ENCODE results near the gene EIF2B2. TPM values are rescaled to one million over a fixed set of nuclear protein-coding genes. Genes with fewer than 3 reads are reported as not detected.
A peak's percentile ranks its signal among the peaks of the same experiment; 100 is the strongest.

Gene EIF2B2
- 10 to 100 TPM; 32.6 to 64.5 (median 57.4) TPM for polyA plus RNA-seq

GRCh38 chr14:75002392-75003249 is at the start of gene EIF2B2:
Gene EIF2B2 (plus strand): TSS chr14:75002921. CDS start chr14:75002991, 70 bp downstream.
- H3K9me3 Mint-ChIP-seq: peaks cover 0 to 3% (median 0%) of the 10 kb centered on the region in 6 donors
- H3K36me3 Mint-ChIP-seq: peaks cover 14 to 32% (median 21%) of the 10 kb centered on the region in 3 donors
- peak; percentile 100 for DNase-seq
- H3K27ac Mint-ChIP-seq: peak within 1 kb of the TSS; percentile 99 to 100 (median 100)
- H3K4me3 Mint-ChIP-seq: peak within 1 kb of the TSS; percentile 91 to 99 (median 97)
- peaks cover 11 to 13% (median 11%) of the 10 kb centered on the region in 3 donors for H3K27me3 Mint-ChIP-seq (ENCODE audit: low read depth in 3 of 3)
- H3K4me1 Mint-ChIP-seq: peaks cover 56 to 64% of the 10 kb centered on the region in 2 donors

GRCh38 chr14:74953686-74954085 is 49.0 kb upstream of the EIF2B2 start:
- Mint-ChIP-seq H3K9me3 (no peaks in the 10 kb centered on the region), H3K27ac (no peak overlapping the region), H3K4me3 (no peak overlapping the region), H3K36me3 (no peaks in the 10 kb centered on the region), H3K4me1 (peaks cover 6% of the 10 kb centered on the region in 2 donors), H3K27me3 (ENCODE audit: low read depth in 3 of 3) (peaks cover 0 to 9% (median 3%) of the 10 kb centered on the region in 3 donors)
- DNase-seq: no peak

GRCh38 chr14:74954232-74954946 is 48.3 kb upstream of the EIF2B2 start:
- H3K27me3 Mint-ChIP-seq (ENCODE audit: low read depth in 3 of 3): peaks cover 0 to 12% (median 3%) of the 10 kb centered on the region in 3 donors
- no peak for DNase-seq
- H3K4me3 Mint-ChIP-seq: no peak overlapping the region
- H3K4me1 Mint-ChIP-seq: peaks cover 6% of the 10 kb centered on the region in 2 donors
- no peak overlapping the region for H3K27ac Mint-ChIP-seq
- H3K36me3 Mint-ChIP-seq: no peaks in the 10 kb centered on the region
- no peaks in the 10 kb centered on the region for H3K9me3 Mint-ChIP-seq

- H3K36me3 Mint-ChIP-seq: no peaks in the 10 kb centered on the region
- no peak overlapping the region for H3K27ac Mint-ChIP-seq
- H3K4me3 Mint-ChIP-seq: peak overlapping the region in 4 of 5 donors; percentile 24 to 61 (median 30)
- no peaks in the 10 kb centered on the region for H3K9me3 Mint-ChIP-seq
- peaks cover 0 to 12% (median 3%) of the 10 kb centered on the region in 3 donors for H3K27me3 Mint-ChIP-seq (ENCODE audit: low read depth in 3 of 3)
- peaks cover 6% of the 10 kb centered on the region in 2 donors for H3K4me1 Mint-ChIP-seq
- no peak for DNase-seq
These were observed 47.8 kb upstream of the EIF2B2 start for GRCh38 chr14:74954947-74955228.

GRCh38 chr14:74955229-74956026 is 47.3 kb upstream of the EIF2B2 start, which contains the start of gene PGF:
Gene PGF (minus strand): TSS chr14:74955597. CDS start chr14:74955242, 355 bp downstream.
- peak; percentile 25 to 35 (median 32) for DNase-seq
- no peaks in the 10 kb centered on the region for H3K9me3 Mint-ChIP-seq
- no peaks in the 10 kb centered on the region for H3K36me3 Mint-ChIP-seq
- H3K27ac Mint-ChIP-seq: no peak within 1 kb of the TSS
- peaks cover 0 to 12% (median 3%) of the 10 kb centered on the region in 3 donors for H3K27me3 Mint-ChIP-seq (ENCODE audit: low read depth in 3 of 3)
- H3K4me1 Mint-ChIP-seq: peaks cover 6% of the 10 kb centered on the region in 2 donors
- H3K4me3 Mint-ChIP-seq: peak within 1 kb of the TSS; percentile 55 to 72 (median 61)

- no peak overlapping the region for H3K27ac Mint-ChIP-seq
- peaks cover 6% of the 10 kb centered on the region in 2 donors for H3K4me1 Mint-ChIP-seq
- no peak for DNase-seq
- H3K9me3 Mint-ChIP-seq: no peaks in the 10 kb centered on the region
- H3K36me3 Mint-ChIP-seq: no peaks in the 10 kb centered on the region
- peaks cover 0 to 12% (median 3%) of the 10 kb centered on the region in 3 donors for H3K27me3 Mint-ChIP-seq (ENCODE audit: low read depth in 3 of 3)
- peak overlapping the region; percentile 24 to 72 (median 59) for H3K4me3 Mint-ChIP-seq
These were observed 46.8 kb upstream of the EIF2B2 start for GRCh38 chr14:74956027-74956279.

- no peaks in the 10 kb centered on the region for H3K9me3 Mint-ChIP-seq
- peaks cover 6% of the 10 kb centered on the region in 2 donors for H3K4me1 Mint-ChIP-seq
- peak overlapping the region; percentile 24 to 69 (median 59) for H3K4me3 Mint-ChIP-seq
- no peaks in the 10 kb centered on the region for H3K36me3 Mint-ChIP-seq
- H3K27me3 Mint-ChIP-seq (ENCODE audit: low read depth in 3 of 3): peaks cover 0 to 12% (median 5%) of the 10 kb centered on the region in 3 donors
- no peak for DNase-seq
- H3K27ac Mint-ChIP-seq: peak overlapping the region in 1 of 6 donors; percentile 22
These were observed 46.2 kb upstream of the EIF2B2 start for GRCh38 chr14:74956280-74957072.

- Mint-ChIP-seq H3K4me3 (no peak overlapping the region), H3K27ac (no peak overlapping the region), H3K27me3 (ENCODE audit: low read depth in 3 of 3) (peaks cover 0 to 8% (median 6%) of the 10 kb centered on the region in 3 donors), H3K36me3 (no peaks in the 10 kb centered on the region), H3K9me3 (no peaks in the 10 kb centered on the region), H3K4me1 (peaks cover 6% of the 10 kb centered on the region in 2 donors)
- no peak for DNase-seq
These were observed 43.0 kb upstream of the EIF2B2 start for GRCh38 chr14:74959596-74960180.

- Mint-ChIP-seq H3K9me3 (no peaks in the 10 kb centered on the region), H3K27me3 (ENCODE audit: low read depth in 3 of 3) (peaks cover 0 to 6% (median 3%) of the 10 kb centered on the region in 3 donors), H3K36me3 (no peaks in the 10 kb centered on the region), H3K4me3 (no peak overlapping the region), H3K4me1 (peaks cover 5 to 6% of the 10 kb centered on the region in 2 donors), H3K27ac (no peak overlapping the region)
- DNase-seq: no peak
These were observed 42.0 kb upstream of the EIF2B2 start for GRCh38 chr14:74960736-74961135.

GRCh38 chr14:74961238-74961911 is 41.3 kb upstream of the EIF2B2 start:
- H3K4me1 Mint-ChIP-seq: peaks cover 2% of the 10 kb centered on the region in 2 donors
- peaks cover 0 to 6% (median 3%) of the 10 kb centered on the region in 3 donors for H3K27me3 Mint-ChIP-seq (ENCODE audit: low read depth in 3 of 3)
- H3K4me3 Mint-ChIP-seq: no peak overlapping the region
- H3K27ac Mint-ChIP-seq: peak overlapping the region in 1 of 6 donors; percentile 53
- no peaks in the 10 kb centered on the region for H3K9me3 Mint-ChIP-seq
- H3K36me3 Mint-ChIP-seq: no peaks in the 10 kb centered on the region
- no peak for DNase-seq

GRCh38 chr14:74962046-74962445 is 40.7 kb upstream of the EIF2B2 start:
- Mint-ChIP-seq H3K27ac (no peak overlapping the region), H3K27me3 (ENCODE audit: low read depth in 3 of 3) (peaks cover 0 to 4% (median 4%) of the 10 kb centered on the region in 3 donors), H3K36me3 (no peaks in the 10 kb centered on the region), H3K9me3 (no peaks in the 10 kb centered on the region), H3K4me1 (no peaks in the 10 kb centered on the region), H3K4me3 (no peak overlapping the region)
- DNase-seq: no peak

- Mint-ChIP-seq H3K27ac (no peak overlapping the region), H3K36me3 (no peaks in the 10 kb centered on the region), H3K4me1 (no peaks in the 10 kb centered on the region), H3K9me3 (no peaks in the 10 kb centered on the region), H3K27me3 (ENCODE audit: low read depth in 3 of 3) (peaks cover 0 to 4% (median 3%) of the 10 kb centered on the region in 3 donors), H3K4me3 (no peak overlapping the region)
- DNase-seq: no peak
These were observed 40.2 kb upstream of the EIF2B2 start for GRCh38 chr14:74962493-74962892.

Measured in immature natural killer cell (primary cell).